ENCODE results near the gene CIC.

CIC gene

DNA sequence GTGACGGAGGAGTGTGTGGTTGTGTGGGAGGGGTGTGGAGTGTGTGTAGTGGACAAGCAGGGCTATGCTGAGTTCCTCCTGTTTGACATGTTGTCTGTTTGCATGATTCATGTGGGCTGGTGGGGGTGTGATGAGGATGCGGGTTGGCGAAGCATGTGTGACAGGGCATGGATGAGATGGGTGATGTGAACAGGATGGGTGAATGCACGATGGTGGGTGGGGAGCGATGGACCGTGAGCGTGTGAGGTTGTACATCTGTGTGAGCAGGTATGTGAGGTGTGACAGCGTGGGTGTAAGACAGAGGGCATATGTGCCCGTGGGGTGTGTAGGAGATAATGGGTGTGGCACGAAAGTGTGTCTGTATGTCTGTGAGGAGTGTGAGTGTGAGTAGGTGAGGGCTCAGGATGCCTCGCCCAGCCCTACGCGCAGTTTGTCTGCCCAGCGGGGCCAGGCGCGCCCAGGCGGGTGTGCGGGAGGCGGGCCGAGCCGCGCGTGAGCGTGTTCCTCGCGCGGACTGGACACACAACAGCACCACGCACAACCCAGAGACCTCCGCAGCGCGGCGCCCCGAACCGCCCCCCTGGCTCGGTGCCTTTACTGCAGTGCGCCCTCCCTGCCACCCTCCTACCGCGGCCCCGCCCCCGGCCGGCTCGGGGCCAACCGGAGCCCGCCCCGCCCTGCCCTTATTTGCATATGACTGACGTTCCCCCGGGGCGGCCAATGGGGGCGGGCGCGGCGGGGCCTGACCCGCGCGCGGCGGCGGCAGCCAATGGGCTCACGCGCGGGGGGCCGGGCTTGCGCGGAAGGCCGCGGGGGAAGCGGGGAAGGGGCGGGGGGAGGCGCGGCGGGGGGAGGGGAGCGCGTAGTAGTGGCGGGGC, 14.4 kb downstream of the CIC start:
- Mint-ChIP-seq H3K36me3 (ENCODE audit: low read depth) (peaks cover 32% of the 10 kb centered on the region), H3K4me3 (no peak overlapping the region)

DNA sequence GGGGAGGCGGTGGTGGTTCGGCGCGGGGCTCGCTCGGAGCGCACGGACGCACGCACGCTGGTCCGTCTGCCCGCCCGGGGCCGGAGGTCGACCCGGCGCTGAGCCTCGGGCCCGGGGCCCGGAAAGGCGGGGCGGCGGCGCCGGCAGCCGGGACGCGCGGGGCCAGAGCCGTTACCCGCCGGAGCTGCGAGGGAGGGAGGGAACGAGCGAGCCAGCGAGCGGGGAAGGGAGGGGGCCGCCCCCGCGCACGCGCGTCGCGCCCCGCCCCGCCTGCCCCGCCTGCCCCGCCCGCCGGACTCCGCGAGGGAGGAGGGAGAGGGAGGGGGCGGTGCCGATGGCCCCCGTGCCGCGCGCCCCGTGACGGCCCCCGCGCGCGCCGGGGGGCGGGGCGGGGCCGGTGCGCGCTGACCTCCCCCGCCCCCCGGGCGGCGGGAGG, 15.0 kb downstream of the CIC start:
- no peak overlapping the region for H3K27ac Mint-ChIP-seq
- no peak for DNase-seq
- no peaks in the 10 kb centered on the region for H3K27me3 Mint-ChIP-seq
- H3K9me3 Mint-ChIP-seq: no peaks in the 10 kb centered on the region
- peaks cover 37% of the 10 kb centered on the region for H3K36me3 Mint-ChIP-seq (ENCODE audit: low read depth)
- no peak overlapping the region for H3K4me3 Mint-ChIP-seq
- peaks cover 25% of the 10 kb centered on the region for H3K4me1 Mint-ChIP-seq (ENCODE audit: low read depth)

More for the DNA sequence above, 14.4 kb downstream of the CIC start:
- Mint-ChIP-seq H3K27ac (no peak overlapping the region), H3K4me1 (ENCODE audit: low read depth) (peaks cover 31% of the 10 kb centered on the region), H3K9me3 (no peaks in the 10 kb centered on the region), H3K27me3 (no peaks in the 10 kb centered on the region)
- DNase-seq: peak; percentile 95

DNA sequence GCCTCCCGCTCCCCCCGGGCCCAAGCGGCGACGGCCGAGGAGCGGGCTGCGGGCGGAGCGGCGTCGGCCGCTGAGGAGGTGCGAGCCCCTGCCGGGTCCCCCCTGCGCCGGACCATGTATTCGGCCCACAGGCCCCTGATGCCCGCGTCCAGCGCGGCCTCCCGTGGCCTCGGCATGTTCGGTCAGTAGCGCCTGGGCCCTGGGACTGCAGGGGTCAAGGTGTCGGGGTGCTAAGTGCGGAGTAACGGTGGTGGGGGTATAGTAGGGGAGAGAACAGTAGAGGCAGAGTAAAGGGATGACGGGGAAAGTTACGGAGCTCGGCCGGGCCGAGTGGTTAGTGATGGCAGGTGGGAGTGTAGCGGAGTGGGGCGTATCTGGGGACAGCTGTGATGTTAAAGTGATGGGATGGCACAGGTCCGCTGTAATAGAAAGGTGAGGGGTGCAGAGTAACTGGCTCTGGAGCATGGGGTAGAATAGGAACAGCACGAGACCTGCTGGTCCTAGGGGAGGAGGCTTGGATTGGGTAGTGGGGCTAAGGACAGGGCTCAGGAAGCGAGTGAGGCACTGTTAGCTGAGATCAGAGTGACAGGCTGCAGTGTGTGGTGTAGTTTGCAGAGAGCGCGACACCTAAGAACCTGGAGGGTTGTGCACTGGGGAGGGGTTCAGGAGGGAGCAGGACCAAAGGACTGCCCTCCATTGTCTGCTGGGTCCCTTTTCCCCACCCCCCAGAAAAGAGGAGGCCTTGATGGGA, 15.7 kb downstream of the CIC start:
- peak; percentile 55 for DNase-seq
- peaks cover 41% of the 10 kb centered on the region for H3K36me3 Mint-ChIP-seq (ENCODE audit: low read depth)
- no peaks in the 10 kb centered on the region for H3K27me3 Mint-ChIP-seq
- H3K4me1 Mint-ChIP-seq (ENCODE audit: low read depth): peaks cover 18% of the 10 kb centered on the region
- H3K27ac Mint-ChIP-seq: peak overlapping the region; percentile 93
- H3K9me3 Mint-ChIP-seq: no peaks in the 10 kb centered on the region
- H3K4me3 Mint-ChIP-seq: peak overlapping the region; percentile 86

DNA sequence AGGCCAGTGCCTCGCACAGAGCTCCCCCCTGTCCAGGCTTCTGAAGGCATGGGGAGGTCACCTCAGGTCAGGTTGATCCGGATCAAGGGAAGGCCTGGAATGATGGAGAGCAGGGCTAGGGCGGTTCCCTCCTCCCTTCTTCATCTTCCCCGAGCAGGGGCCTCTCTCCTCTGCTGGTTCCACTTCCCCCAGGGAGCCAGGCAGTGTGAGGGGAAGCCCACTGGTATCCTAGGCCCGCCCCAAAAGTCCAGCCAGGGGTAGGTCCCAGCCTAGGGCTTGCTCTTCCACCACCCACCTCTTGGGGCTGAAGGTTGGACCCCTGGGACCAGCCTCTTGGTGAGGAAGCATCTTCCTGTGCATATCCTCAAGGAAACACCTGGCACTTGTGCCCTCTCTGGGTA, 16.5 kb downstream of the CIC start:
- H3K9me3 Mint-ChIP-seq: no peaks in the 10 kb centered on the region
- no peaks in the 10 kb centered on the region for H3K27me3 Mint-ChIP-seq
- no peak for DNase-seq
- peaks cover 46% of the 10 kb centered on the region for H3K36me3 Mint-ChIP-seq (ENCODE audit: low read depth)
- peaks cover 18% of the 10 kb centered on the region for H3K4me1 Mint-ChIP-seq (ENCODE audit: low read depth)
- H3K27ac Mint-ChIP-seq: peak overlapping the region; percentile 93
- H3K4me3 Mint-ChIP-seq: peak overlapping the region; percentile 86

DNA sequence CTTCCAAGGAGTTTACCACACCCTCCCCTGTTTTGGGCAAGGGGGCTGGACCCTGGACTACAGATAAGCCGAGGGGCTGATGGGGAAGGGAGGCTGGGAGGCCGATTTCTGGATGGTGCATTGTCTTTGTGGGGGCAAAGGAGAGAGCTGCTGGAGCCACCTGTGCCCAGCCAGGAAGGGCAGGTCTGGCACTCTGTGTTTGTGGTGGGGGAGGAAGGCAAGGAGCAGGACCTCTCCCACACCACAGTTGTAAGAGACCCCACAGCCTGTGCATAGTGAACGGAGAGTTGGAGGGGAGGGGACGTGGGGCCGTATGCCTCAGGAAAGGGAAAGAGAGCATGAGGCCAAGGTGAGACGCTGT, 16.9 kb downstream of the CIC start:
- H3K9me3 Mint-ChIP-seq: no peaks in the 10 kb centered on the region
- peaks cover 18% of the 10 kb centered on the region for H3K4me1 Mint-ChIP-seq (ENCODE audit: low read depth)
- peak overlapping the region; percentile 93 for H3K27ac Mint-ChIP-seq
- H3K27me3 Mint-ChIP-seq: no peaks in the 10 kb centered on the region
- peak overlapping the region; percentile 86 for H3K4me3 Mint-ChIP-seq
- peaks cover 49% of the 10 kb centered on the region for H3K36me3 Mint-ChIP-seq (ENCODE audit: low read depth)
- DNase-seq: no peak

DNA sequence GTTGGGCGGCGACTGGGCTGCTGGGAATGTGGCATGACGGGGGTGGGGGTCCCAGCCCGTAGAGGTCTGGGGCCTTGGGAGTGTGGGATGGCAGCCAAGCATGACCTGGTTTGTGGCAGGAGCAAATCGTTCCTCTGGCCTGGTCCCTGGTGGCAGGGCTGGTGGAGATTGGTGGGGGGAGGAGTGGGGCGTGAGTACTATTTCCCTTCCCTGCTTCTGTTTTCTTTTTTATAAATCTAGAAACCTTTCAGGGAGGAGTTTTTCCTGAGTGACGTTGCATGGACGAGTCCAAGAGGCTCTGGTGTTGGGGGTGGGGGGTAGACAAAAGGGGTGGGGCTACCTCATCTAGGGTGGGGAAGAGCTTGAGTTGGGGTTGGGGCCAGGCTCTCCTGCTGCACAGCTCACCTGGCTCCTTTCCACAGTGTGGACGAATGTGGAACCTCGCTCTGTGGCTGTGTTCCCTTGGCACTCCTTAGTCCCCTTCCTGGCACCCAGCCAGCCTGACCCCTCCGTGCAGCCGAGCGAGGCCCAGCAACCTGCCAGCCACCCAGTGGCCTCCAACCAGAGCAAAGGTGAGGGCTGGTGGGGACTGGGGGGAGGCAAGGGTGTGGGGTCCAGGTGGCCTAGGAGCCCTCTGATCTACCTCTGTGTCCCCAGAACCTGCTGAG, 17.4 kb downstream of the CIC start:
- Mint-ChIP-seq H3K4me3 (peak overlapping the region; percentile 86), H3K36me3 (ENCODE audit: low read depth) (peaks cover 54% of the 10 kb centered on the region), H3K4me1 (ENCODE audit: low read depth) (peaks cover 18% of the 10 kb centered on the region), H3K27ac (peak overlapping the region; percentile 93), H3K9me3 (no peaks in the 10 kb centered on the region), H3K27me3 (no peaks in the 10 kb centered on the region)
- no peak for DNase-seq

DNA sequence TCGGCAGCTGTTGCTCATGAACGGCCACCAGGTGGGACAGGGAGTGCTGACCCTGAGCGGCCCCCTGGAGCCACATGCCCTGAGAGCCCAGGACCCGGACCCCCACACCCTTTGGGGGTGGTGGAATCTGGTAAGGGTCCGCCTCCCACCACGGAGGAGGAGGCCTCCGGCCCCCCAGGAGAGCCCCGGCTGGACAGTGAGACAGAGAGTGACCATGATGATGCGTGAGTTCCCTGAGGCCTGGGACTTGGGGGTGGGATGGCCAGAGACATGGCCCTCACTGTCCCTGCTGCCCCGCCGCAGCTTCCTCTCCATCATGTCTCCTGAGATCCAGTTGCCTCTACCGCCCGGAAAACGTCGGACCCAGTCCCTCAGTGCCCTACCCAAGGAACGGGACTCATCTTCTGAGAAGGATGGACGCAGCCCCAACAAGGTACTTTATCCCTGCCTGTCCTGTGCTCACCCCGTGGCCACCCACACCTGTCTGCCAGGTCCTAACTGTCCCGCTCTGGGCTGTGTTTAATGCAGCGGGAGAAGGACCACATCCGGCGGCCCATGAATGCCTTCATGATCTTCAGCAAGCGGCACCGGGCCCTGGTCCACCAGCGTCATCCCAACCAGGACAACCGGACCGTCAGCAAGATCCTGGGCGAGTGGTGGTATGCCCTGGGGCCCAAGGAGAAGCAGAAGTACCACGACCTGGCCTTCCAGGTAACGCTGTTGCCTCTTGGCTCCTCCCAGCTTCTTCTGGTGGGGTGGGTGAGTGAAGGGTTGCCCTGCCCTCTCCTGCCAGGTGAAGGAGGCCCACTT, 18.2 kb downstream of the CIC start:
- Mint-ChIP-seq H3K9me3 (no peaks in the 10 kb centered on the region), H3K27ac (peak overlapping the region; percentile 44), H3K36me3 (ENCODE audit: low read depth) (peaks cover 61% of the 10 kb centered on the region), H3K27me3 (no peaks in the 10 kb centered on the region), H3K4me3 (no peak overlapping the region), H3K4me1 (ENCODE audit: low read depth) (peaks cover 21% of the 10 kb centered on the region)
- DNase-seq: no peak

DNA sequence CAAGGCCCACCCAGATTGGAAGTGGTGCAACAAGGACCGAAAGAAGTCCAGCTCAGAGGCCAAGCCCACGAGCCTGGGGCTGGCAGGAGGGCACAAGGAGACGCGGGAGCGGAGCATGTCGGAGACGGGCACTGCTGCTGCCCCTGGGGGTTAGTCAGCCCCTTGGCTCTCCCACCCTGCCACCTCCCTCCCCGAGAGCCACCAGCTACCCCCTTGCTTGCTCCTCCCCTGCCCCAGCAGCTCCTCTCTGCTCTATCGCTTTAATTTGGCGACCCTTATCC, 18.7 kb downstream of the CIC start:
- DNase-seq: no peak
- H3K27ac Mint-ChIP-seq: peak overlapping the region; percentile 44
- peaks cover 65% of the 10 kb centered on the region for H3K36me3 Mint-ChIP-seq (ENCODE audit: low read depth)
- H3K9me3 Mint-ChIP-seq: no peaks in the 10 kb centered on the region
- H3K27me3 Mint-ChIP-seq: no peaks in the 10 kb centered on the region
- peaks cover 21% of the 10 kb centered on the region for H3K4me1 Mint-ChIP-seq (ENCODE audit: low read depth)
- no peak overlapping the region for H3K4me3 Mint-ChIP-seq

DNA sequence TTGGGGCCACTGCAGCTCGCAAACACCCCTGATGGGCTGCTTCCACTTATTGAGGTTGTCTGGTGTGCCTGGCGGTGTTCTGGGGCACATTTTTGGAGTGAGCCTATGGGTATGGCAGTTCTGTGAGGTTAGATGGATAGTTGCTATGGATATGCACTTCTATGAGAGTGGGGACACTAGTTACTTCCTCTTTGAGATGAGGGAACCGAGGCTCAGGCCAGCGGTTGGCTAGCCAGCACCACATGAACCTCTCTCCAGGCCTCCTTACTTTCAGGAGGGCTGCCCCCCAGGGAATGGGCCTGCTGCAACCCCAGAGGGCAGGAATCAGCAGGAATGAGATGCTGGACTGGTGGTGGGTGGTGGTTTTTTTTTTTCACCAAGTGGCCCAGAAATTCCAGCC, 19.3 kb downstream of the CIC start:
- Mint-ChIP-seq H3K9me3 (no peaks in the 10 kb centered on the region), H3K4me1 (ENCODE audit: low read depth) (peaks cover 21% of the 10 kb centered on the region), H3K27ac (peak overlapping the region; percentile 20), H3K36me3 (ENCODE audit: low read depth) (peaks cover 70% of the 10 kb centered on the region), H3K4me3 (no peak overlapping the region), H3K27me3 (no peaks in the 10 kb centered on the region)
- DNase-seq: no peak

DNA sequence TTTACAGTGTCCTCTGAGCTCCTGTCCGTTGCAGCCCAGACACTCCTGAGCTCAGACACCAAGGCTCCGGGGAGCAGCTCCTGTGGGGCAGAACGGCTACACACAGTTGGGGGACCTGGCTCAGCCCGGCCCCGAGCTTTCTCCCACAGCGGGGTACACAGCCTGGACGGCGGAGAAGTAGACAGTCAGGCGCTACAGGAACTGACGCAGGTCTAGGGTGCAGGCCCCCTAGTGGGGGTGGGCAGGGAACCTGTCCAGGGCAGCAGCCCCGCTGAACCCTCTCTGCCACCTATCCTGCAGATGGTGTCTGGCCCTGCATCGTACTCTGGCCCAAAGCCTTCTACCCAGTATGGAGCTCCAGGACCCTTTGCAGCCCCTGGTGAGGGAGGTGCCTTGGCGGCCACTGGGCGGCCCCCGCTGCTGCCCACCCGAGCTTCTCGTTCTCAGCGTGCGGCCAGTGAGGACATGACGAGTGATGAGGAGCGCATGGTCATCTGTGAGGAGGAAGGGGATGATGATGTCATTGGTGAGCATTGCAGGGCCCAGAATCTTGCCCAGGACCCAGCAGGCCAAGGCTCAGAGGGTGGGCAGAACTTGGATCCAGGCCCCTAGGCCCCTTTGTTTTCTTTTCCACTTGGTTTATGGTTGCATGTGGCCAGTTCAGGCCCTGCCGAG, 20.0 kb downstream of the CIC start:
- DNase-seq: no peak
- Mint-ChIP-seq H3K36me3 (ENCODE audit: low read depth) (peaks cover 76% of the 10 kb centered on the region), H3K27me3 (no peaks in the 10 kb centered on the region)

DNA sequence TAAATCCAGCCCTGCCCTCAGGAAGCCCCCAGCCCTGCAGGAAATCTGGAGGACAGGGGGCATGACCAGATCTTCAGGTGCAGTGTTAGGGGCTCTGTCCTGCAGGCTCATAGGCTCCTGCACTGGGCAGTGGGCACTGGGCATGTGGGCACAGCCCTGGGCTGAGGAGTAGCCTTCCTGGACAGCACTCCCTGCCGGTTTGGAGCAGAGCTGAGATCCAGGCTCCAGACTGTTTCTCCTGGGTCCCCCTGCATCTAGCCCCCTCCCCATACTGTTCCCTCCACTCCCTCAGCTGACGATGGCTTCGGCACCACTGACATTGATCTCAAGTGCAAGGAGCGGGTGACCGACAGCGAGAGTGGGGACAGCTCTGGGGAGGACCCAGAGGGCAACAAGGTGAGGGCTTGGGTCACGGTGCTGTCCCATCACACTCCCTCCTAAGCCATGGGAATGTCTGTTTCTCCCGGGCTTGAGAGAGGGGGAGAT, 20.5 kb downstream of the CIC start:
- Mint-ChIP-seq H3K9me3 (no peaks in the 10 kb centered on the region), H3K36me3 (ENCODE audit: low read depth) (peaks cover 82% of the 10 kb centered on the region), H3K4me3 (no peak overlapping the region), H3K4me1 (ENCODE audit: low read depth) (peaks cover 21% of the 10 kb centered on the region), H3K27me3 (no peaks in the 10 kb centered on the region), H3K27ac (peak overlapping the region; percentile 5)
- DNase-seq: no peak

More for the DNA sequence above, 20.0 kb downstream of the CIC start:
- Mint-ChIP-seq H3K4me3 (no peak overlapping the region), H3K27ac (peak overlapping the region; percentile 22), H3K9me3 (no peaks in the 10 kb centered on the region), H3K4me1 (ENCODE audit: low read depth) (peaks cover 21% of the 10 kb centered on the region)

DNA sequence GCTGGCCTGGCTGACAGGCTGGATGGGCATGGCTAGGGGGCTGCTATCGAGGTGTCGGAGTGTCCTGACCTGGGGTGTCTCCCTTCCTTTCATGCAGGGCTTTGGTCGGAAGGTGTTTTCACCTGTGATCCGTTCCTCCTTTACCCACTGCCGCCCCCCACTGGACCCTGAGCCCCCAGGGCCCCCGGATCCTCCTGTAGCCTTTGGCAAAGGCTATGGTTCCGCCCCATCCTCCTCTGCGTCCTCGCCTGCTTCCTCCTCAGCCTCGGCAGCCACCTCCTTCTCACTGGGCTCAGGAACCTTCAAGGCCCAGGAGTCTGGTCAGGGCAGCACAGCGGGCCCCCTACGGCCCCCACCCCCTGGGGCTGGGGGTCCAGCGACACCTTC, 21.1 kb downstream of the CIC start:
- H3K9me3 Mint-ChIP-seq: no peaks in the 10 kb centered on the region
- H3K36me3 Mint-ChIP-seq (ENCODE audit: low read depth): peaks cover 82% of the 10 kb centered on the region
- DNase-seq: no peak
- no peak overlapping the region for H3K27ac Mint-ChIP-seq
- H3K4me3 Mint-ChIP-seq: no peak overlapping the region
- H3K27me3 Mint-ChIP-seq: no peaks in the 10 kb centered on the region
- peaks cover 16% of the 10 kb centered on the region for H3K4me1 Mint-ChIP-seq (ENCODE audit: low read depth)

DNA sequence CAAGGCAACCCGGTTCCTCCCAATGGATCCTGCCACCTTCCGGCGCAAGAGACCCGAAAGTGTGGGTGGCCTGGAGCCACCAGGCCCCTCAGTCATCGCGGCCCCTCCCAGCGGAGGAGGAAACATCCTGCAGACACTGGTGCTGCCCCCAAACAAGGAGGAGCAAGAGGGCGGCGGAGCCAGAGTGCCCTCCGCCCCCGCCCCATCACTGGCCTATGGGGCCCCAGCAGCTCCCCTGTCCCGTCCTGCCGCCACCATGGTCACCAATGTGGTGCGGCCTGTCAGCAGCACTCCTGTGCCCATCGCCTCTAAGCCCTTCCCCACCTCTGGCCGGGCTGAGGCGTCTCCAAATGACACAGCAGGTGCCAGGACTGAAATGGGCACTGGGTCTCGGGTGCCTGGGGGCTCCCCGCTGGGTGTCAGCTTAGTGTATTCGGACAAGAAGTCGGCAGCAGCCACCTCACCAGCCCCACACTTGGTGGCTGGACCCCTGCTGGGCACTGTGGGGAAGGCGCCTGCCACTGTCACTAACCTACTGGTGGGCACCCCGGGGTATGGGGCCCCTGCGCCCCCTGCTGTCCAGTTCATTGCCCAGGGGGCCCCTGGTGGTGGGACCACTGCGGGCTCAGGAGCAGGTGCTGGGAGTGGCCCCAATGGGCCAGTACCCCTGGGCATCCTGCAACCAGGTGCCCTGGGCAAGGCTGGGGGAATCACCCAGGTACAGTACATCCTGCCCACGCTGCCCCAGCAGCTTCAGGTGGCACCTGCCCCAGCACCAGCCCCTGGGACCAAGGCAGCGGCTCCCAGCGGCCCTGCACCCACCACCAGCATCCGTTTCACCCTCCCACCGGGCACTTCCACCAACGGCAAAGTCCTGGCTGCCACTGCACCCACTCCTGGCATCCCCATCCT, 21.7 kb downstream of the CIC start:
- peaks cover 88% of the 10 kb centered on the region for H3K36me3 Mint-ChIP-seq (ENCODE audit: low read depth)
- H3K27ac Mint-ChIP-seq: peak overlapping the region; percentile 7

More for the DNA sequence above, 21.7 kb downstream of the CIC start:
- Mint-ChIP-seq H3K9me3 (no peaks in the 10 kb centered on the region), H3K4me3 (no peak overlapping the region), H3K27me3 (no peaks in the 10 kb centered on the region), H3K4me1 (ENCODE audit: low read depth) (peaks cover 13% of the 10 kb centered on the region)
- DNase-seq: peak; percentile 70

Measured in activated T-cell treated with anti-CD3 and anti-CD28 coated beads, Interleukin-2, amount 50 U/mL, for 24 hours (primary cell).